ENCODE data around the gene DOK4.

GRCh38 chr16:57477531-57478202, 8.6 kb downstream of the DOK4 start:
- no peak for TF ChIP-seq CTCF (IDR thresholded peaks at IDR 0.05; ENCODE audit: low read depth, low read length, missing input control)
- TF ChIP-seq MAX (IDR thresholded peaks at IDR 0.05) = no peak
- TF ChIP-seq HNF4G (IDR thresholded peaks at IDR 0.05) = no peak
